HepG2 (cell line): Measurements from ENCODE around the gene CYP19A1. TPM values are rescaled to one million over a fixed set of nuclear protein-coding genes. Genes with fewer than 3 reads are reported as not detected.

Experiments used
- ATAC-seq: fragments of 200-7000 bp; cut with Tn5 transposase; 3 replicates; pipeline ENCODE4 v1.9.1; 2020; ENCODE audit warnings: mild to moderate bottlenecking, moderate library complexity
- BruUV-seq: library from RNA; stranded (reverse); fragments of 400-500 nt; replicated peaks from 2 replicates; lab custom pipeline; 2021; lab: Mats Ljungman, UMichigan
- CTCF ChIA-PET: fragments of 300-600 bp; formaldehyde crosslinking; extraction: SDS; loops from one replicate; lab custom pipeline; 2021; ENCODE audit warnings: low total read pairs, inconsistent platforms, low intra/inter-chr PET ratio; lab: Yijun Ruan, JAX
- POLR2A ChIA-PET: fragments of 350-600 bp; sonication (Branson Sonifier 250); formaldehyde crosslinking; loops from one replicate; lab custom pipeline; 2020; ENCODE audit warnings: antibody characterized with exemption, inconsistent platforms; lab: Yijun Ruan, JAX
- DNase-seq: peaks from one replicate; pipeline ENCODE4 v3.0.0-alpha.2; 2015; ENCODE audit warnings: low spot score
- FAIRE-seq: peaks from 3 replicates; lab custom pipeline; 2011; peaks lifted over from hg19 to GRCh38; lab: Jason Lieb, UNC
- H2AFZ ChIP-seq: one replicate; pipeline ENCODE4 v1.6.1; 2011; ENCODE audit warnings: low read length, inconsistent platforms
- H3K27ac ChIP-seq: fragments of 300-600 bp; 3 replicates; pipeline ENCODE4 v1.8.0; 2011; ENCODE audit warnings: mixed run types, mild to moderate bottlenecking, mixed read lengths, low read length, inconsistent platforms; ENCODE audit not compliant: insufficient read depth; ENCODE audit errors: extremely low read length
- H3K27me3 ChIP-seq, 2 experiments: fragments of 200-600 bp in 1 of 2; 2 replicates in 1 of 2; 3 replicates in 1 of 2; pipeline versions ENCODE4 v1.6.0 to v1.8.0; 2011; ENCODE audit warnings: low read length in 2 of 2, mild to moderate bottlenecking in 2 of 2, moderate library complexity in 2 of 2, inconsistent platforms in 1 of 2; ENCODE audit not compliant: insufficient read depth in 2 of 2, control insufficient read depth in 1 of 2
- H3K36me3 ChIP-seq, 2 experiments: fragments of 200-600 bp in 1 of 2; replicated peaks in 1 of 2; 2 replicates in 1 of 2; 3 replicates in 1 of 2; pipeline versions ENCODE4 v1.5.1 to v1.8.0; 2011; ENCODE audit warnings: low read length in 2 of 2, inconsistent platforms in 1 of 2; ENCODE audit not compliant: insufficient read depth in 2 of 2, control insufficient read depth in 1 of 2
- H3K4me1 ChIP-seq: 2 replicates; pipeline ENCODE4 v1.5.1; 2012; ENCODE audit warnings: low read length, inconsistent platforms; ENCODE audit not compliant: insufficient read depth
- H3K4me2 ChIP-seq: 2 replicates; pipeline ENCODE4 v1.6.0; 2011; ENCODE audit warnings: low read depth, low read length, inconsistent platforms
- H3K4me3 ChIP-seq, 3 experiments: fragments of 200-600 bp in 1 of 3; sonication (generic), shearing (Covaris generic) in 1 of 3; replicated peaks in 1 of 3; 2 replicates each; pipeline ENCODE4 v1.5.1; 2011 to 2016; ENCODE audit warnings: low read length in 3 of 3, inconsistent platforms in 2 of 3, low read depth in 2 of 3, mild to moderate bottlenecking in 2 of 3, control low read depth in 1 of 3, mixed read lengths in 1 of 3; ENCODE audit not compliant: insufficient read depth in 1 of 3
- H3K79me2 ChIP-seq: one replicate; pipeline ENCODE4 v1.6.1; 2011; ENCODE audit warnings: low read length, inconsistent platforms; ENCODE audit not compliant: insufficient read depth
- H3K9ac ChIP-seq: 2 replicates; pipeline ENCODE4 v1.6.0; 2011; ENCODE audit warnings: mild to moderate bottlenecking, low read depth, low read length, inconsistent platforms; ENCODE audit not compliant: insufficient read depth
- H3K9me3 ChIP-seq: 2 replicates; pipeline ENCODE4 v1.5.1; 2012; ENCODE audit warnings: mild to moderate bottlenecking, low read length
- H4K20me1 ChIP-seq: 2 replicates; pipeline ENCODE4 v1.6.0; 2011; ENCODE audit warnings: inconsistent platforms, mild to moderate bottlenecking, low read length, moderate library complexity; ENCODE audit not compliant: insufficient read depth
- KLF6 ChIP-seq: IDR thresholded peaks from 2 replicates; pipeline ENCODE4 v1.8.0; 2016; ENCODE audit warnings: missing biosample characterization, missing genetic modification reagents
- MAZ ChIP-seq, 2 experiments: sonication (generic) in 1 of 2; formaldehyde crosslinking in 1 of 2; IDR thresholded peaks; 2 replicates each; pipeline versions ENCODE4 v1.5.0 to v1.6.1; 2012 to 2020; ENCODE audit warnings: low read depth in 2 of 2, mild to moderate bottlenecking in 2 of 2, borderline replicate concordance in 1 of 2, improper control_type of control experiment in 1 of 2, low read length in 1 of 2, missing genetic modification reagents in 1 of 2, moderate library complexity in 1 of 2
- MTERF4 ChIP-seq: sonication (generic); formaldehyde crosslinking; IDR thresholded peaks from 2 replicates; pipeline ENCODE4 v1.8.0; 2023; ENCODE audit warnings: mild to moderate bottlenecking, missing genetic modification reagents
- MZF1 ChIP-seq: sonication (generic); formaldehyde crosslinking; IDR thresholded peaks from 2 replicates; pipeline ENCODE4 v1.8.1; 2023; ENCODE audit warnings: mild to moderate bottlenecking, missing genetic modification reagents, borderline replicate concordance
- NR2F6 ChIP-seq, 2 experiments: IDR thresholded peaks; 2 replicates each; pipeline ENCODE4 v1.6.1; 2016; ENCODE audit warnings: antibody characterized with exemption in 1 of 2, mild to moderate bottlenecking in 1 of 2
- SIX1 ChIP-seq: sonication (generic); formaldehyde crosslinking; IDR thresholded peaks from 2 replicates; pipeline ENCODE4 v1.4.0; 2020; ENCODE audit warnings: missing genetic modification reagents, borderline replicate concordance
- ZFP82 ChIP-seq: sonication (generic); formaldehyde crosslinking; IDR thresholded peaks from 2 replicates; pipeline ENCODE4 v1.5.1; 2020; ENCODE audit warnings: mild to moderate bottlenecking, missing genetic modification reagents, borderline replicate concordance
- ZMYM4 ChIP-seq: sonication (generic); formaldehyde crosslinking; IDR thresholded peaks from 2 replicates; pipeline ENCODE4 v1.8.1; 2023; ENCODE audit warnings: mild to moderate bottlenecking, missing genetic modification reagents
- ZNF207 ChIP-seq: fragments of 450-650 bp; IDR thresholded peaks from 2 replicates; pipeline ENCODE4 v1.6.1; 2016; ENCODE audit warnings: antibody characterized with exemption, borderline replicate concordance
- ZNF274 ChIP-seq: sonication (generic); formaldehyde crosslinking; IDR thresholded peaks from 2 replicates; pipeline ENCODE4 v1.5.1; 2020; ENCODE audit warnings: mild to moderate bottlenecking, missing genetic modification reagents
- ZNF333 ChIP-seq: sonication (generic); formaldehyde crosslinking; IDR thresholded peaks from 2 replicates; pipeline ENCODE4 v1.4.0; 2020; ENCODE audit warnings: mild to moderate bottlenecking, missing genetic modification reagents, borderline replicate concordance
- ZNF530 ChIP-seq: sonication (generic); formaldehyde crosslinking; IDR thresholded peaks from 2 replicates; pipeline ENCODE4 v1.5.0; 2020; ENCODE audit warnings: low read depth, mild to moderate bottlenecking, missing genetic modification reagents
- ZNF883 ChIP-seq: sonication (generic); formaldehyde crosslinking; IDR thresholded peaks from 2 replicates; pipeline ENCODE4 v1.5.1; 2020; ENCODE audit warnings: mild to moderate bottlenecking, missing genetic modification reagents; ENCODE audit errors: not compliant biosample characterization
- ZZZ3 ChIP-seq: sonication (generic); formaldehyde crosslinking; IDR thresholded peaks from 2 replicates; pipeline ENCODE4 v1.4.0; 2020; ENCODE audit warnings: missing genetic modification reagents, mild to moderate bottlenecking, borderline replicate concordance
- WGBS: methylation state at CpG from one replicate; pipeline ENCODE4 v1.1.6; 2017; ENCODE audit warnings: low lambda C conversion rate; 5-methylcytosine and 5-hydroxymethylcytosine counted together
- in situ Hi-C: cut with HindIII; loops from 2 replicates; pipeline ENCODE4 v1.10.0; 2017; ENCODE audit warnings: low pct_unique_long_range_greater_than_20kb; ENCODE audit not compliant: extremely low pct_ligation_motif_present
- intact Hi-C: fragments of 100-400 bp; cut with micrococcal nuclease; formaldehyde crosslinking; loops from one replicate; pipeline ENCODE4 v1.10.0; 2022; ENCODE audit not compliant: unreplicated experiment
- polyA plus RNA-seq, 8 experiments: library from polyadenylated mRNA; depleted of rRNA in 3 of 8; stranded (reverse) in 7 of 8; unstranded in 1 of 8; fragments of >200 nt; fragmentation: Illumina TruSeq in 4 of 8; extraction: Trizol in 4 of 8; gene quantifications; 2 replicates each; pipeline versions ENCODE4 v1.2.1 to v1.2.3, GENCODE V29; 2011 to 2016; ENCODE audit warnings: low read depth in 4 of 8, missing spikeins in 1 of 8, mixed read lengths in 1 of 8; ENCODE audit not compliant: insufficient read depth in 1 of 8
- total RNA-seq, 5 experiments: library from RNA; depleted of rRNA; stranded (reverse); fragments of >200 nt; fragmentation: Illumina TruSeq; extraction: Trizol; gene quantifications; 2 replicates each; pipeline ENCODE4 v1.2.3, GENCODE V29; 2016; ENCODE audit warnings: low read depth in 1 of 5
- TF ChIP-seq, protein P1 (sequence below): sonication (generic); formaldehyde crosslinking; IDR thresholded peaks from 2 replicates; pipeline ENCODE4 v1.5.1; 2020; ENCODE audit warnings: mild to moderate bottlenecking, missing genetic modification reagents, borderline replicate concordance

Gene CYP19A1
- total and polyA plus RNA-seq, 2 of the 13 experiments (the other 11 are each of a cell fraction or from before 2014, with no cell fraction given), result 10.9 to 23.0 TPM

GRCh38 chr15:51250217-51251011 is 88.0 kb downstream of the CYP19A1 start:
- TF ChIP-seq ZMYM4 (CRISPR knock-in tag), result no peak
- TF ChIP-seq ZNF883 (CRISPR knock-in tag), result no peak
- TF ChIP-seq ZNF274, result no peak
- TF ChIP-seq ZNF530, result no peak
- no peak for TF ChIP-seq SIX1 (CRISPR knock-in tag)
- TF ChIP-seq, protein P1, sequence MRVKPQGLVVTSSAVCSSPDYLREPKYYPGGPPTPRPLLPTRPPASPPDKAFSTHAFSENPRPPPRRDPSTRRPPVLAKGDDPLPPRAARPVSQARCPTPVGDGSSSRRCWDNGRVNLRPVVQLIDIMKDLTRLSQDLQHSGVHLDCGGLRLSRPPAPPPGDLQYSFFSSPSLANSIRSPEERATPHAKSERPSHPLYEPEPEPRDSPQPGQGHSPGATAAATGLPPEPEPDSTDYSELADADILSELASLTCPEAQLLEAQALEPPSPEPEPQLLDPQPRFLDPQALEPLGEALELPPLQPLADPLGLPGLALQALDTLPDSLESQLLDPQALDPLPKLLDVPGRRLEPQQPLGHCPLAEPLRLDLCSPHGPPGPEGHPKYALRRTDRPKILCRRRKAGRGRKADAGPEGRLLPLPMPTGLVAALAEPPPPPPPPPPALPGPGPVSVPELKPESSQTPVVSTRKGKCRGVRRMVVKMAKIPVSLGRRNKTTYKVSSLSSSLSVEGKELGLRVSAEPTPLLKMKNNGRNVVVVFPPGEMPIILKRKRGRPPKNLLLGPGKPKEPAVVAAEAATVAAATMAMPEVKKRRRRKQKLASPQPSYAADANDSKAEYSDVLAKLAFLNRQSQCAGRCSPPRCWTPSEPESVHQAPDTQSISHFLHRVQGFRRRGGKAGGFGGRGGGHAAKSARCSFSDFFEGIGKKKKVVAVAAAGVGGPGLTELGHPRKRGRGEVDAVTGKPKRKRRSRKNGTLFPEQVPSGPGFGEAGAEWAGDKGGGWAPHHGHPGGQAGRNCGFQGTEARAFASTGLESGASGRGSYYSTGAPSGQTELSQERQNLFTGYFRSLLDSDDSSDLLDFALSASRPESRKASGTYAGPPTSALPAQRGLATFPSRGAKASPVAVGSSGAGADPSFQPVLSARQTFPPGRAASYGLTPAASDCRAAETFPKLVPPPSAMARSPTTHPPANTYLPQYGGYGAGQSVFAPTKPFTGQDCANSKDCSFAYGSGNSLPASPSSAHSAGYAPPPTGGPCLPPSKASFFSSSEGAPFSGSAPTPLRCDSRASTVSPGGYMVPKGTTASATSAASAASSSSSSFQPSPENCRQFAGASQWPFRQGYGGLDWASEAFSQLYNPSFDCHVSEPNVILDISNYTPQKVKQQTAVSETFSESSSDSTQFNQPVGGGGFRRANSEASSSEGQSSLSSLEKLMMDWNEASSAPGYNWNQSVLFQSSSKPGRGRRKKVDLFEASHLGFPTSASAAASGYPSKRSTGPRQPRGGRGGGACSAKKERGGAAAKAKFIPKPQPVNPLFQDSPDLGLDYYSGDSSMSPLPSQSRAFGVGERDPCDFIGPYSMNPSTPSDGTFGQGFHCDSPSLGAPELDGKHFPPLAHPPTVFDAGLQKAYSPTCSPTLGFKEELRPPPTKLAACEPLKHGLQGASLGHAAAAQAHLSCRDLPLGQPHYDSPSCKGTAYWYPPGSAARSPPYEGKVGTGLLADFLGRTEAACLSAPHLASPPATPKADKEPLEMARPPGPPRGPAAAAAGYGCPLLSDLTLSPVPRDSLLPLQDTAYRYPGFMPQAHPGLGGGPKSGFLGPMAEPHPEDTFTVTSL (CRISPR knock-in tag), result no peak
- TF ChIP-seq ZFP82, result no peak
- no peak for TF ChIP-seq MZF1 (CRISPR knock-in tag)
- TF ChIP-seq KLF6, result no peak
- no peak for TF ChIP-seq NR2F6 (IDR thresholded peaks at IDR 0.05)
- no peak for TF ChIP-seq NR2F6 (CRISPR knock-in tag; IDR thresholded peaks at IDR 0.05)
- no peak for TF ChIP-seq ZZZ3 (CRISPR knock-in tag)
- TF ChIP-seq ZNF207, result no peak
- no peak for TF ChIP-seq MTERF4 (CRISPR knock-in tag)
- TF ChIP-seq ZNF333 (CRISPR knock-in tag), result no peak
- TF ChIP-seq MAZ (IDR thresholded peaks at IDR 0.05; ENCODE audit: borderline replicate concordance, low read depth, low read length), result no peak
- TF ChIP-seq MAZ (CRISPR knock-in tag; IDR thresholded peaks at IDR 0.05; ENCODE audit: low read depth), result no peak
- Histone ChIP-seq H3K27me3 (no peaks in the 10 kb centered on the region), H4K20me1 (no peaks in the 10 kb centered on the region), H3K9ac (no peak overlapping the region), H3K36me3 (no peaks in the 10 kb centered on the region), H3K9me3 (no peaks in the 10 kb centered on the region), H3K27ac (no peak overlapping the region), H3K4me2 (no peak overlapping the region), H3K4me3 (no peak overlapping the region), H3K4me1 (no peaks in the 10 kb centered on the region), H2AFZ (no peak overlapping the region), H3K79me2 (no peaks in the 10 kb centered on the region)
- ChIA-PET CTCF (no interaction called here), POLR2A (no interaction called here)
- FAIRE-seq, result no peak
- in situ Hi-C loops, result no loop called here
- BruUV-seq, result no TSS peak
- WGBS, result 96% methylated on average over 4 of the region's 4 CpGs
- intact Hi-C loops, result no loop called here
- no peak for DNase-seq
- ATAC-seq, result no peak
